Brain microvascular endothelial cell (primary cell): ENCODE measurements around the gene DCAF4.

Source experiments
- DNase-seq: peaks from one replicate; pipeline ENCODE4 v3.0.0-alpha.2; 2020
- H3K27ac ChIP-seq: fragments of 250-450 bp; sonication (Bioruptor Pico); 2 replicates; pipeline ENCODE4 v1.5.1; 2020; ENCODE audit warnings: mild to moderate bottlenecking, moderate library complexity
- H3K27me3 ChIP-seq: fragments of 250-450 bp; sonication (Bioruptor Pico); replicated peaks from 2 replicates; pipeline ENCODE4 v1.5.1; 2020; ENCODE audit warnings: mild to moderate bottlenecking
- H3K36me3 ChIP-seq: fragments of 250-450 bp; sonication (Bioruptor Pico); replicated peaks from 2 replicates; pipeline ENCODE4 v1.5.1; 2020; ENCODE audit warnings: mild to moderate bottlenecking
- H3K4me3 ChIP-seq: 2 replicates; pipeline ENCODE4 v1.5.1; 2011; ENCODE audit warnings: low read depth, mild to moderate bottlenecking, control low read depth, low read length, moderate library complexity
- in situ Hi-C: cut with HindIII; loops from 2 replicates; pipeline ENCODE4 v1.10.0; 2017; ENCODE audit warnings: low sequenced_read_pairs, low pct_ligation_motif_present
- TF ChIP-seq, protein P1 (sequence below): IDR thresholded peaks from 2 replicates; pipeline ENCODE4 v1.5.1; 2011; ENCODE audit warnings: low read depth, mild to moderate bottlenecking, moderate library complexity, low read length, control low read depth, inconsistent platforms; ENCODE audit errors: missing control alignments

Gene DCAF4

DNA sequence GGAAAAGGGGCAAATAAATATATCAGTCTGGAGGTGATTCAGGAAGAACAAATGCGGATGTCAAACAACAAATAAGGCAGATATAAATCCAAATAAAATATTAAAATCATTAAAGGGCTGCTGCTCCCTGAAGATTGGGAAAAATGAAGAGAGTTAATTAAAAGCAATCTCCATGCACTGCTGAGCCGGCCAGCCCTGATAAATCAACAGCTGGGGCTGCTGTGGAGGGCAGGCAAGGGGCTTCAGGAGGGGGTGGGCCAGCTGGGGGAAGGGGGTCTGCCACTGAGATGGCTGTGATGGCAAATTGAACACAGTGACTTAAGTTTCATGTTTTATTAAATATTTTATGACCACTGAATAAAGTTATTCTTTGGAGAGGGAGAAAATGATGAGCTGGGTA, 44.7 kb upstream of the DCAF4 start:
- Histone ChIP-seq H3K36me3 (no peaks in the 10 kb centered on the region), H3K4me3 (no peak overlapping the region), H3K27ac (no peak overlapping the region), H3K27me3 (no peaks in the 10 kb centered on the region)
- TF ChIP-seq, protein P1, sequence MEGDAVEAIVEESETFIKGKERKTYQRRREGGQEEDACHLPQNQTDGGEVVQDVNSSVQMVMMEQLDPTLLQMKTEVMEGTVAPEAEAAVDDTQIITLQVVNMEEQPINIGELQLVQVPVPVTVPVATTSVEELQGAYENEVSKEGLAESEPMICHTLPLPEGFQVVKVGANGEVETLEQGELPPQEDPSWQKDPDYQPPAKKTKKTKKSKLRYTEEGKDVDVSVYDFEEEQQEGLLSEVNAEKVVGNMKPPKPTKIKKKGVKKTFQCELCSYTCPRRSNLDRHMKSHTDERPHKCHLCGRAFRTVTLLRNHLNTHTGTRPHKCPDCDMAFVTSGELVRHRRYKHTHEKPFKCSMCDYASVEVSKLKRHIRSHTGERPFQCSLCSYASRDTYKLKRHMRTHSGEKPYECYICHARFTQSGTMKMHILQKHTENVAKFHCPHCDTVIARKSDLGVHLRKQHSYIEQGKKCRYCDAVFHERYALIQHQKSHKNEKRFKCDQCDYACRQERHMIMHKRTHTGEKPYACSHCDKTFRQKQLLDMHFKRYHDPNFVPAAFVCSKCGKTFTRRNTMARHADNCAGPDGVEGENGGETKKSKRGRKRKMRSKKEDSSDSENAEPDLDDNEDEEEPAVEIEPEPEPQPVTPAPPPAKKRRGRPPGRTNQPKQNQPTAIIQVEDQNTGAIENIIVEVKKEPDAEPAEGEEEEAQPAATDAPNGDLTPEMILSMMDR, result no peak
- in situ Hi-C loops, result no loop called here
- no peak for DNase-seq

DNA sequence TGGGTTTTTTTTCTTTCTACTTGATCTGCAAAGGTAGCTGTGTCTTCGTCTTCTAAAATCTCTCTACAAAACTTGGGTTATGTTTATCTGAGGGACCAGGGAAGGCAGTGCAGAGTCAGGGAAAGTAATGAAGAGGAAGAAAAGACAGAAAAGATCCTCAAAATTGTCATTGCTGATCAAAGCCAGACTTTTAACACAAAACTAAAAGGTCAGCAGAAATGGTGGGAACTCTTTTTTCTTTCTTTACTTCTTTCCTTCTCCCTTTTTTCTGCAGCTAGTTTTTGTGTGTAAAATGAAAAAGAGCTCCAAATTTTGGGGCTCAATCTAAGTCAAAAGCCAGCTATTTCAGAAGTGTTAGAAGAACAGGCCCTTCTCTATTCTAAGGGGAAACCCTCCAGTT, 44.2 kb upstream of the DCAF4 start:
- no peaks in the 10 kb centered on the region for H3K36me3 ChIP-seq
- no peak overlapping the region for H3K4me3 ChIP-seq
- in situ Hi-C loops, result no loop called here
- H3K27me3 ChIP-seq, result no peaks in the 10 kb centered on the region
- TF ChIP-seq, protein P1, result no peak
- no peak overlapping the region for H3K27ac ChIP-seq
- no peak for DNase-seq

DNA sequence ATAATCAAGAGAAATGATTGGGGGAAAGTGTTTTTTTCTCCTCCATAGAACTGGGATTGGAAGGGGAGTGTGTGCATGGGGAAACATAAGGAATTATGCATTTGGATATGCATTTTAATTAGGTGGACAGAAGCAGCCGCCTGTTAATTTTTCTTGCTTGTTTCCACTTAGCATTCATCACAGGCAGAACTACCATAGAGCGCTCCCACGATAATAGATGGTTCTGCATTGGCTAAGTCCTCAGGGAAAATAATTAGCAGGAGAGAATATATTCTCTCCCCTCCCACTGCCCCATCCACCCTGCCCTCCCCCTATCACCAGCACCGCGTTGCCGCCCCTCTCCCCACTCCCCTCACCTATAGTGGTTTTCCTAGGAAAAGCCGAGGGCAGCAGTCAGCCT, 43.8 kb upstream of the DCAF4 start:
- TF ChIP-seq, protein P1, result no peak
- Histone ChIP-seq H3K36me3 (no peaks in the 10 kb centered on the region), H3K4me3 (no peak overlapping the region), H3K27ac (no peak overlapping the region), H3K27me3 (no peaks in the 10 kb centered on the region)
- no peak for DNase-seq
- in situ Hi-C loops, result no loop called here

DNA sequence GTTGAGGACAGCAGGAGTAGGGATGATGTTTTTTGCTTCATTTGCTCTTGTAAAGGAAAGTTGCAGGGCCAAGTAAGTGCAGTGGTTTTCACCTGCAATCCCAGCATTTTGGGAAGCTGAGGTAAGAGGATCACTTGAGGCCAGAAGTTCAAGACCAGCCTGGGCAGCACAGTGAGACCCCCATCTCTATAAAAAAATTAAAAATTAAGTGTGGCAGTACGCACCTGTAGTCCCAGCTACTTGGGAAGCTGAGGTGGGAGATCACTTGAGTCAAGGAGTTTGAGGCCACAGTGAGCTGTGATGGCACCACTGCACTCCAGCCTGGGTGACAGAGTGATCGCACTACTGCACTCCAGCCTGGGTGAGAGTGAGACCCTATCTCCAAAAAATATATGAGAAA, 43.2 kb upstream of the DCAF4 start:
- DNase-seq, result no peak
- Histone ChIP-seq H3K27ac (peak overlapping the region; percentile 76), H3K4me3 (no peak overlapping the region), H3K36me3 (no peaks in the 10 kb centered on the region), H3K27me3 (no peaks in the 10 kb centered on the region)
- TF ChIP-seq, protein P1, result no peak
- in situ Hi-C loops, result no loop called here

DNA sequence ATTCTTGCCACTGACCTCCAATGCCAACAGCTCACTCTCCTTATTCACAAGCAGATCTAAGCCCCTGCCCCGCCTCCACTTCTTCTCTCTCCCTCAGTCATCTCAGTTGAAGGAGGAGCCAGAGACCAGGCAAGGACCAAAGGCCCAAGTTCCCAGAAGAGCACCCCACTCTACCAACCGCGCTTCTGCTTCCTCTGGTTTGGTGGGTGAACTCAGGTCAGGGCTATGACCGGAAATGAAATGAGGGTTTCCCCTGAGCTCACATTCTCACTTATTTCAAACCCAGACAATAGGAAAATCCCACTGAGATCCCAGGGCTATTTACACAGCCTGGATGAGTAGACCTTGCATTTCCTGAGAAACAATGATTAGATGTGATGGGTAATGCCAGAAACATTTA, 42.3 kb upstream of the DCAF4 start:
- TF ChIP-seq, protein P1, result no peak
- DNase-seq, result peak; percentile 78
- Histone ChIP-seq H3K27me3 (no peaks in the 10 kb centered on the region), H3K27ac (peak overlapping the region; percentile 76), H3K4me3 (no peak overlapping the region), H3K36me3 (no peaks in the 10 kb centered on the region)
- in situ Hi-C loops, result no loop called here

DNA sequence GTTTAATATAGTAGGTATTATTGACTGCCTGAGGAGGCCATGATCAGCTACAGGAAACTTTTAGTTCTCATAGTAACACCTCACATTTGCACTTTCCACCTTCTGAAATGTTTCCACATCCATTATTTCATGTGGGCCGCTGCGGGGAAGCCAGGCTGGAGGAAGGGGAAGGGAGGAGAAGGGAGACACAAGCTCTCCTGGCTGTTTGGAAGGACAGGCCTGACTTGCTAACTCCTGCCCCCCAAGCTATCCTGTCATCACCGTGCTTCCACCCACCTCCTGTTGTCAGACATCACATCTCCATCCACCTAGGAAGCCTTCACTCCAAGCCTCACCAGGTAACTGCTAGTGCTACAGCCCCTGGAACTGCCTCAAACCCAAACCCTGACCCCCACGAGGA, 41.9 kb upstream of the DCAF4 start:
- Histone ChIP-seq H3K4me3 (no peak overlapping the region), H3K36me3 (no peaks in the 10 kb centered on the region), H3K27me3 (no peaks in the 10 kb centered on the region), H3K27ac (peak overlapping the region; percentile 76)
- no peak for DNase-seq
- TF ChIP-seq, protein P1, result no peak
- in situ Hi-C loops, result no loop called here
